GM18505 (cell line): ENCODE measurements around the gene PIP4K2B.

Source experiments
- ATAC-seq: cut with Tn5 transposase; IDR thresholded peaks from one replicate; pipeline ENCODE4 v1.9.1; 2021; ENCODE audit not compliant: unreplicated experiment
- POLR2A ChIP-seq: IDR thresholded peaks from 4 replicates; pipeline ENCODE4 v1.6.1; 2011; ENCODE audit warnings: borderline replicate concordance; ENCODE audit not compliant: insufficient read depth, insufficient read length; ENCODE audit errors: extremely low read depth

Gene PIP4K2B

GRCh38 chr17:38752308-38753070 lies 46.9 kb downstream of the PIP4K2B start, which contains the start of gene PSMB3:
Gene PSMB3, plus strand, starts transcription at chr17:38752741. Its CDS starts 86 bp downstream, at chr17:38752827.
- ATAC-seq, result peak; percentile 77
- peak; percentile 73 for TF ChIP-seq POLR2A

- ATAC-seq, result peak; percentile 36
- no peak for TF ChIP-seq POLR2A
Observed at GRCh38 chr17:38751808-38752307, 47.5 kb downstream of the PIP4K2B start.

- no peak for TF ChIP-seq POLR2A
- ATAC-seq, result no peak
Observed at GRCh38 chr17:38751144-38751807, 48.1 kb downstream of the PIP4K2B start.

- no peak for TF ChIP-seq POLR2A
- ATAC-seq, result no peak
Observed at GRCh38 chr17:38750312-38751121, 48.8 kb downstream of the PIP4K2B start.

GRCh38 chr17:38750044-38750311 lies 49.4 kb downstream of the PIP4K2B start:
- no peak for ATAC-seq
- TF ChIP-seq POLR2A, result no peak

GRCh38 chr17:38749223-38750043 lies 49.9 kb downstream of the PIP4K2B start:
- TF ChIP-seq POLR2A, result peak; percentile 46
- no peak for ATAC-seq

- no peak for TF ChIP-seq POLR2A
- ATAC-seq, result no peak
Observed at GRCh38 chr17:38748892-38749222, 50.5 kb downstream of the PIP4K2B start.

- TF ChIP-seq POLR2A, result peak; percentile 37
- ATAC-seq, result no peak
Observed at GRCh38 chr17:38748149-38748891, 51.0 kb downstream of the PIP4K2B start, which contains the start of gene PCGF2. Gene PCGF2, minus strand, starts transcription at chr17:38748336. Its CDS starts 7,934 bp downstream, at chr17:38740402.

GRCh38 chr17:38747463-38748148 lies 51.8 kb downstream of the PIP4K2B start:
- TF ChIP-seq POLR2A, result no peak
- no peak for ATAC-seq

- TF ChIP-seq POLR2A, result peak; percentile 12
- no peak for ATAC-seq
Observed at GRCh38 chr17:38746849-38747462, 52.4 kb downstream of the PIP4K2B start.
